ENCODE measurements around the gene MEIS1.
A peak's percentile ranks its signal among the peaks of the same experiment; 100 is the strongest.

MEIS1 gene

GRCh38 chr2:66445925-66446871, 11.3 kb downstream of the MEIS1 start:
- Histone ChIP-seq H2BK15ac (ENCODE audit: low read depth, poor library complexity, severe bottlenecking) (peak overlapping the region; percentile 30), H3K18ac (ENCODE audit: low read depth in 1 of 2, low read length in 2 of 2) (peak overlapping the region; percentile 99 to 100), H3K9ac (ENCODE audit: low read length) (peak overlapping the region; percentile 99), H4K8ac (ENCODE audit: low read length) (peak overlapping the region; percentile 86), H3K36me3 (ENCODE audit: control insufficient read depth in 1 of 2, insufficient read depth in 2 of 2, low read depth in 1 of 2, low read length in 2 of 2) (peaks cover 6 to 13% of the 10 kb centered on the region in 2 experiments), H3K79me1 (replicated peaks; ENCODE audit: low read length, poor library complexity, severe bottlenecking) (peaks cover 4% of the 10 kb centered on the region), H2BK120ac (ENCODE audit: low read depth, low read length) (peak overlapping the region; percentile 98), H3K23ac (ENCODE audit: low read length in 2 of 2) (peak overlapping the region; percentile 80 to 96), H3K27ac (ENCODE audit: low read length, poor library complexity, severe bottlenecking) (no peak overlapping the region), H3K4ac (ENCODE audit: low read depth in 1 of 2, low read length in 2 of 2) (peak overlapping the region; percentile 64 to 99), H2BK12ac (ENCODE audit: low read length in 2 of 2) (peak overlapping the region; percentile 76 to 99), H3K9me3 (ENCODE audit: control insufficient read depth, low read length) (no peaks in the 10 kb centered on the region), H3K14ac (ENCODE audit: low read length in 2 of 2) (peak overlapping the region; percentile 58 to 100), H2BK5ac (ENCODE audit: low read depth, low read length, poor library complexity, severe bottlenecking) (peak overlapping the region; percentile 58), H3K27me3 (ENCODE audit: control insufficient read depth in 1 of 2, insufficient read depth in 1 of 2, low read length in 2 of 2) (peaks cover 0 to 10% of the 10 kb centered on the region in 2 experiments), H2AK5ac (ENCODE audit: low read length, severe bottlenecking) (no peak overlapping the region), H2AFZ (ENCODE audit: low read depth, low read length) (peak overlapping the region; percentile 3), H3K4me1 (ENCODE audit: control insufficient read depth, insufficient read depth, low read depth, low read length) (peaks cover 15% of the 10 kb centered on the region), H3K4me3 (ENCODE audit: insufficient read depth in 1 of 2, low read depth in 1 of 2, low read length in 2 of 2) (peak overlapping the region; percentile 60 to 72), H3K4me2 (ENCODE audit: low read length, poor library complexity, severe bottlenecking) (peak overlapping the region; percentile 94), H4K91ac (ENCODE audit: low read length) (peak overlapping the region; percentile 98)
- 3% methylated on average over 63 of the region's 66 CpGs for WGBS
- peak; percentile 87 for DNase-seq

- H3K4me1 ChIP-seq (ENCODE audit: control insufficient read depth, insufficient read depth, low read depth, low read length): peaks cover 15% of the 10 kb centered on the region
- peaks cover 6 to 13% of the 10 kb centered on the region in 2 experiments for H3K36me3 ChIP-seq (ENCODE audit: control insufficient read depth in 1 of 2, insufficient read depth in 2 of 2, low read depth in 1 of 2, low read length in 2 of 2)
- H3K4ac ChIP-seq (ENCODE audit: low read depth in 1 of 2, low read length in 2 of 2): peak overlapping the region in 1 of 2 experiments; percentile 64
- no peak overlapping the region for H2AK5ac ChIP-seq (ENCODE audit: low read length, severe bottlenecking)
- H3K27ac ChIP-seq (ENCODE audit: low read length, poor library complexity, severe bottlenecking): no peak overlapping the region
- no peak overlapping the region for H2BK5ac ChIP-seq (ENCODE audit: low read depth, low read length, poor library complexity, severe bottlenecking)
- H2BK120ac ChIP-seq (ENCODE audit: low read depth, low read length): peak overlapping the region; percentile 98
- peak overlapping the region; percentile 99 for H3K9ac ChIP-seq (ENCODE audit: low read length)
- H4K8ac ChIP-seq (ENCODE audit: low read length): peak overlapping the region; percentile 64
- H3K9me3 ChIP-seq (ENCODE audit: control insufficient read depth, low read length): no peaks in the 10 kb centered on the region
- no peak overlapping the region for H3K14ac ChIP-seq (ENCODE audit: low read length in 2 of 2)
- peak overlapping the region in 1 of 2 experiments; percentile 72 for H3K4me3 ChIP-seq (ENCODE audit: insufficient read depth in 1 of 2, low read depth in 1 of 2, low read length in 2 of 2)
- 58% methylated on average over 6 of the region's 8 CpGs for WGBS
- no peak overlapping the region for H3K4me2 ChIP-seq (ENCODE audit: low read length, poor library complexity, severe bottlenecking)
- no peak overlapping the region for H2AFZ ChIP-seq (ENCODE audit: low read depth, low read length)
- no peak overlapping the region for H2BK15ac ChIP-seq (ENCODE audit: low read depth, poor library complexity, severe bottlenecking)
- H3K23ac ChIP-seq (ENCODE audit: low read length in 2 of 2): peak overlapping the region in 1 of 2 experiments; percentile 46
- H3K79me1 ChIP-seq (replicated peaks; ENCODE audit: low read length, poor library complexity, severe bottlenecking): peaks cover 4% of the 10 kb centered on the region
- no peak overlapping the region for H2BK12ac ChIP-seq (ENCODE audit: low read length in 2 of 2)
- H3K27me3 ChIP-seq (ENCODE audit: control insufficient read depth in 1 of 2, insufficient read depth in 1 of 2, low read length in 2 of 2): peaks cover 0 to 10% of the 10 kb centered on the region in 2 experiments
- no peak for DNase-seq
- no peak overlapping the region for H4K91ac ChIP-seq (ENCODE audit: low read length)
- peak overlapping the region; percentile 54 to 100 for H3K18ac ChIP-seq (ENCODE audit: low read depth in 1 of 2, low read length in 2 of 2)
These were observed 12.0 kb downstream of the MEIS1 start for GRCh38 chr2:66446941-66447340.

GRCh38 chr2:66447677-66448076, 12.8 kb downstream of the MEIS1 start:
- H2AFZ ChIP-seq (ENCODE audit: low read depth, low read length): no peak overlapping the region
- no peak overlapping the region for H4K8ac ChIP-seq (ENCODE audit: low read length)
- H3K4ac ChIP-seq (ENCODE audit: low read depth in 1 of 2, low read length in 2 of 2): no peak overlapping the region
- peaks cover 6 to 13% of the 10 kb centered on the region in 2 experiments for H3K36me3 ChIP-seq (ENCODE audit: control insufficient read depth in 1 of 2, insufficient read depth in 2 of 2, low read depth in 1 of 2, low read length in 2 of 2)
- no peak overlapping the region for H2BK5ac ChIP-seq (ENCODE audit: low read depth, low read length, poor library complexity, severe bottlenecking)
- H2BK120ac ChIP-seq (ENCODE audit: low read depth, low read length): no peak overlapping the region
- H3K23ac ChIP-seq (ENCODE audit: low read length in 2 of 2): no peak overlapping the region
- no peak overlapping the region for H3K27ac ChIP-seq (ENCODE audit: low read length, poor library complexity, severe bottlenecking)
- no peak overlapping the region for H3K14ac ChIP-seq (ENCODE audit: low read length in 2 of 2)
- no peak for DNase-seq
- H2BK15ac ChIP-seq (ENCODE audit: low read depth, poor library complexity, severe bottlenecking): no peak overlapping the region
- H3K9ac ChIP-seq (ENCODE audit: low read length): peak overlapping the region; percentile 99
- no peak overlapping the region for H2AK5ac ChIP-seq (ENCODE audit: low read length, severe bottlenecking)
- H3K27me3 ChIP-seq (ENCODE audit: control insufficient read depth in 1 of 2, insufficient read depth in 1 of 2, low read length in 2 of 2): peaks cover 0 to 10% of the 10 kb centered on the region in 2 experiments
- no peak overlapping the region for H2BK12ac ChIP-seq (ENCODE audit: low read length in 2 of 2)
- H3K4me3 ChIP-seq (ENCODE audit: insufficient read depth in 1 of 2, low read depth in 1 of 2, low read length in 2 of 2): no peak overlapping the region
- no peak overlapping the region for H4K91ac ChIP-seq (ENCODE audit: low read length)
- no peaks in the 10 kb centered on the region for H3K9me3 ChIP-seq (ENCODE audit: control insufficient read depth, low read length)
- H3K79me1 ChIP-seq (replicated peaks; ENCODE audit: low read length, poor library complexity, severe bottlenecking): peaks cover 4% of the 10 kb centered on the region
- H3K18ac ChIP-seq (ENCODE audit: low read depth in 1 of 2, low read length in 2 of 2): no peak overlapping the region
- no peak overlapping the region for H3K4me2 ChIP-seq (ENCODE audit: low read length, poor library complexity, severe bottlenecking)
- H3K4me1 ChIP-seq (ENCODE audit: control insufficient read depth, insufficient read depth, low read depth, low read length): peaks cover 15% of the 10 kb centered on the region
- WGBS: 100% methylated on average over 2 of the region's 2 CpGs
